HepG2 (cell line): ENCODE results near the gene DOK7.

Experiments used
- KAT7 ChIP-seq: IDR thresholded peaks from 2 replicates; pipeline ENCODE4 v1.6.1; 2018; ENCODE audit warnings: borderline replicate concordance, missing compliant biosample characterization
- KMT2B ChIP-seq: IDR thresholded peaks from 2 replicates; pipeline ENCODE4 v1.6.1; 2016; ENCODE audit warnings: missing genetic modification reagents, missing compliant biosample characterization
- SP2 ChIP-seq: sonication (generic); formaldehyde crosslinking; IDR thresholded peaks from 2 replicates; pipeline ENCODE4 v1.5.1; 2020; ENCODE audit warnings: mild to moderate bottlenecking, missing genetic modification reagents
- SP4 ChIP-seq: sonication (generic); formaldehyde crosslinking; IDR thresholded peaks from 2 replicates; pipeline ENCODE4 v1.8.1; 2023; ENCODE audit warnings: mild to moderate bottlenecking, missing genetic modification reagents
- TEF ChIP-seq: sonication (generic); formaldehyde crosslinking; IDR thresholded peaks from 2 replicates; pipeline ENCODE4 v1.5.0; 2020; ENCODE audit warnings: missing genetic modification reagents
- ZGPAT ChIP-seq: IDR thresholded peaks from 2 replicates; pipeline ENCODE4 v1.6.1; 2016; ENCODE audit warnings: mild to moderate bottlenecking
- ZNF354B ChIP-seq: sonication (generic); formaldehyde crosslinking; IDR thresholded peaks from 2 replicates; pipeline ENCODE4 v1.8.0; 2022; ENCODE audit warnings: mild to moderate bottlenecking, missing genetic modification reagents
- TF ChIP-seq, protein P1 (sequence below): IDR thresholded peaks from 2 replicates; pipeline ENCODE4 v1.6.1; 2016

- no peak for TF ChIP-seq TEF (CRISPR knock-in tag)
- no peak for TF ChIP-seq SP2 (CRISPR knock-in tag)
- TF ChIP-seq KAT7 (CRISPR knock-in tag), result no peak
- TF ChIP-seq ZNF354B (CRISPR knock-in tag), result no peak
- no peak for TF ChIP-seq SP4 (CRISPR knock-in tag)
- TF ChIP-seq KMT2B (CRISPR knock-in tag), result no peak
- TF ChIP-seq ZGPAT (CRISPR knock-in tag), result no peak
- TF ChIP-seq, protein P1, sequence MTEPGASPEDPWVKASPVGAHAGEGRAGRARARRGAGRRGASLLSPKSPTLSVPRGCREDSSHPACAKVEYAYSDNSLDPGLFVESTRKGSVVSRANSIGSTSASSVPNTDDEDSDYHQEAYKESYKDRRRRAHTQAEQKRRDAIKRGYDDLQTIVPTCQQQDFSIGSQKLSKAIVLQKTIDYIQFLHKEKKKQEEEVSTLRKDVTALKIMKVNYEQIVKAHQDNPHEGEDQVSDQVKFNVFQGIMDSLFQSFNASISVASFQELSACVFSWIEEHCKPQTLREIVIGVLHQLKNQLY, result no peak
These were observed 57.9 kb downstream of the DOK7 start for GRCh38 chr4:3520796-3521600.
